GM18511 (cell line): Measurements from ENCODE around the gene TRIP4.
A peak's percentile ranks its signal among the peaks of the same experiment; 100 is the strongest.

Source experiments
- ATAC-seq: cut with Tn5 transposase; IDR thresholded peaks from one replicate; pipeline ENCODE4 v1.9.1; 2021; ENCODE audit warnings: mild to moderate bottlenecking, moderate library complexity; ENCODE audit not compliant: unreplicated experiment

The TRIP4 gene

DNA sequence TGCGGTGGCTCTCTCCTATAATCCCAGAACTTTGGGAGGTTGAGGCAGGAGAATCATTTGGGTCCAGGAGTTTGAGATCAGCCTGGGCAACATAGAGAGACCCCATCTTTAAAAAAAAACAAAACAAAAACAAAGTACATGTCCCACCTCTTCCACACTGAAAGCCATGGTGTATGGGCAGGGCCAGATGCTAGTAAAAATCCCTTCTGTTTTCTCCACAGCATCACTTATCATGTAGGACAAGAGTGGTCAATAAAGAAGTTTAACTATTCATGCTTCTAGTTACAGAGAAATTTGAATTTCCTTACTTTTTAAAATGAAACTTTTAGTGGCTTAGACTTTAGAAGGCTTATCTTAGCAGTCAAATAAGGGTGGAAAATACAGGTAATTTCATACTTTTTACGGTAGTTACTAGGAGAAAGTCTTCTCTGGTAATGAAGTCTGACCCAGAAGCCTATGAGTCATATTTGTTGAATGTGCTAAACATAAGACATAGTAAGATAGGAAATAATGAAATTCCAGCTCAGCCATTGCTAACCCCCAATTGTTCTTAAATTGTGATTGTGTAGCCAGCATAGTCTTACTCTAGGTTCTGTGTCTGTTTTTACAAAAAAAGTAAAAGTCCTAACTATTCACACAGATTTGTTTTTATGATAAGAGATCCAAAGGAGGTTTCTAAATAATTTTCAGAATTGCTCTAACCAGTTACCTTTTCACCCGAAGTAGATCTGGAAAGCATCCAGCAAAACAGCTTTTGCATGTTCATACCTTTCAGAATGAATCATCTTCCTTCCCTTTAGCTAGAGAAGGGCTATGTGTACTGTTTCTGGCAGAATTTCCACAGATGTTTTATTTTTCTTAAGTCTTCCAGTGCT, 56.3 kb downstream of the TRIP4 start:
- ATAC-seq: peak; percentile 70

DNA sequence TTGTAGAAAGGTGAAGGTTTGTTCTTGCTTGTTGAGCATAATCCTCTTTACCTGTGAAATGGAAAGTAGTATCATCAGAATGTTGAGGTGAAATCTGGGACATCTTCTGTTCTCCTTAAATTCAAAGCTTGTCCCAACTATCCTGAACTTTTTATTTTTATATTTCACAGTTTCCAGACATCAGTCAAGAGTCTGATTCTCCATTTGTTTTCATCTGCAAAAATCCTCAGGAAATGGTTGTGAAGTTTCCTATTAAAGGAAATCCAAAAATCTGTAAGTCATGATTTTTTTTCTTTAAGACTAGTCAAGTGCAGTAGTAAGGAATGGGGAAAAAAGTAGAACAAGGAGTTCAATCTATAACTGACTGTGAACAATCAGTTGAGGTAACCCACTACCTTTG, 57.2 kb downstream of the TRIP4 start:
- ATAC-seq: no peak

DNA sequence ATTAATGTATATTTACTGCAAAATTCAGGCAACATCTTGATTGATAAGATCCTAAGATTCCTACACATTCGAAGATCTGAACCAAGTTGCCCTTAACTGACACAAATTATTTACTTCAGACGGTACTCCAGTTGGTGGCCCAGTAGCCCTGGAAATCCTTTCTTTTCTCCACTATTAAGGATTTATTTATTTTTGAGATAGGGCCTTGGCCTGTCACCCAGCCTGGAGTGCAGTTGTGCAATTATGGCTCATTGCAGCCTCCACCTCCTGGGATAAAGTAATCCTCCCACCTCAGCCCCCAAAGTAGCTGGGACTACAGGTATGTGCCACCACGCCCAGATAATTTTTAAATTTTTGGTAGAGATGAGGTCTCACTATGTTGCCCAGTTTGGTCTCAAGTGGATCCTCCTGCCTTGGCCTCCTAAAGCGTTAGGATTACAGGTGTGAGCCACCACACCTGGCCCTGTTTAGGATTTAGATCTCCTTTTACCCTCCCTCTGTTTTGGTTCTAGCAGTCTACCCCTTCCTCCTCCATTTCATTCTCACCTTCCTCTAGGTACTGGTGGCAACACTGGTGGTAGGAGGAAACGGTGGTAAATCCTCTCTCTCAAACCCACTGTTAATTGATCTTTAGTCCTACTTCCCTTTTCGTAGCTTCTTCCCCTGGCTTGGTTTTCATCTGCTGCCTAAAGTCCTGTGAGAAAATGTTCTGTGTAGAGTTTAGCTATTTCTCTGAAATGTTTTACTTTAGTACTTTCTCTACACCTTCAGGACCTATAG, 60.1 kb downstream of the TRIP4 start:
- ATAC-seq: no peak

DNA sequence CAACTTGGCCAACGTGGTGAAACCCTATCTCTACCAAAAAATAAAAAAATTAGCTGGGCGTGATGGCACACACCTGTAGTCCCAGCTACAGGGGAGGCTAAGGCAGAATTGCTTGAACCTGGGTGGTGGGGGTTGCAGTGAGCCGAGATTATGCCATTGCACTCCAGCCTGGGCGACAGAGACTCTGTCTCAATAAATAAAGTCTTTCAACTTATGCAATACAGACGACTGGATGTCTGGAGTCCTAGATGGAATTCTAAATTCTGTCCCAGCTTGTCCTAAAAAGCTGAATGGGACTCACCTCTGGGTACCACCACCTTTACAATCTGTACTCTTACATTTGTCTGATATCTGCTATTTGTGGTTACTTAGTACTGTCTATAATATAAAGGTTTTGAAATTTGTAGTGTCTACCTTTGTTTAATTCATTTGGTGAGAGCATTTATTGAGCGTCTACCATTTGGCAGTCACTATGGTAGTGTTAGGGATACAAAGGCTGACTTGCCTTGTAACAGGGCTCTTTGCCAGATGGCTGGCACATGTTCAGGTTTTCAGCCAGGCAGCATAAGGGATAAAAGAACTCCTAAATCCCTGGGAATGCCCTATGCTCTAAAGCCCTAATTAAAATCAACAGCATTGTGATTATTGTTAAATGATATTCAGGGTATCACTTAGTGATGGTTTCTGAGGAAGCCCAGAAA, 65.5 kb downstream of the TRIP4 start:
- ATAC-seq: no peak

DNA sequence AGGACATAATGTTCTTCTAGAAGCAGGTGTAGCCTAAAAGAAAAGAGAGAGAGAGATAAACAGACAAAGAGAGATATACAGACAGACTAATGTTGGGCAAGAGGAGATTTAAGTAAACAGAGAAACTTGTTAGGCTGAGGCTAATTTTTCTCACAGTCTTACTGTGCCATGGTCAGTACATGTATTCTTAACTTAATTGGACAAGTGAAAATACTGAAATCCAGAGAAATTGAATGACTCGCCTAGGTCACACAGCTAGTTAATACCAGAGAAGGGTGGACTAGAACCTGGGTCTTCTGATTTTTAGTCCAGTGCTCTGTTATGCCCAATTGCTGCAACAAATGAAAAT, 66.0 kb downstream of the TRIP4 start:
- no peak for ATAC-seq

DNA sequence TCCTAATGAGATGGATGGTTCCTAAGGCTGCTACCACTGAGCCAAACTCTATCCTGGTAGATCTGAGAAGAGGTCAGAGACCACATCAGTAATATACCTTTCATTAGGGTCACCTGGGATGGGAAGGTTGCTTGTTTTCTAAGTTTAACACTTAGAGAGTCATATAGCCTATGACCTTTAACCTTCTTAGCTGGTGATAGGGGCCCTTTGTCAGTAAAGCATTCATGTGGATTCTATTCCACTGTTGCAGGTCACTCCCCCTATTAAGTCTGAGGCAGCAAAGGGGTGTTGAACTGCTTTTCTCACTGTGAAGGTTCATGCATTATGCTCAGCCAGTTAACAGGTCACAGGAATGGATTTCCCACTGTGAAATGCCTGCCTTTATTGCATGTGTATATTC, 66.6 kb downstream of the TRIP4 start:
- no peak for ATAC-seq

DNA sequence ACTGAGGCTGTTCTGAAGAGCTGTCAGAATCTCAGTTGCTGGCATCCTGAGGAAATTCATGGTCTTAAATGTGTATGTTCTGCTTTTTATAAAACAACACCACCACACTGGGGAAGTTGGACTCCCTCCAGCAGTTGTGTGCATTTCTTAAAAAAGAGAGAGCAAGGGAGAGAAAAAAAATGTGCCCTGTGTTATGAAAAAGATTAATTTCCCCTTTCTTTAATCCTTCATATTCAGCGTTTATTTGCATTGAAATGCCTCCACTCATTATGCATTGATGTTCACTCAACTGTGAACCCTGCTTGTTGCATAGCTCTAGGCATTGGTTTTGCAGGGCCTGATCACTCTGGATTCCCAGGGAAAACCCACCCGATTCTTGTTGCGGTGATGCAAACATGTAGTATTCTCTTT, 68.3 kb downstream of the TRIP4 start:
- no peak for ATAC-seq

DNA sequence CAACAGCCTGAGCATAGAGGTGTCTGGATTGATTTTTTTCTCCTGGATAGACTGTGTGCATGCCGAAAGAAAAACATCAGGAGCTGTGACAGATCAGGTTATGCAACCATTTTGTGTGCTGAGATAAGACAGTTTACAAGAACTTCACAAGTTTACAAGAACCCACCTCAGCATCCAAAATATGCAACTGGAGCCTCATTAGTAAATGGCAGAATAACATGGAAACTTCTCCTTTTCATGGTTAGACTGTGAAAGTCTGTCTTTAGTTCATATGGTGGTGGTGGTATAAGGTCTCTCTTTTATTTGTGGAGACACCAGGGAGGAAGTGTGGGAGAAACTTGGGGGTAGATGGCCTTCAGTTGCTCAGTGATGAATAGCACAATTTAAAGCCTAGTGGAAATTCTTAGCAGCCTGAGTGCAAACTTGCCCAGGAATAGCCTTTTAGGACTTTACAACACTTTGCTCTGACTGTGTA, 69.0 kb downstream of the TRIP4 start:
- ATAC-seq: no peak

DNA sequence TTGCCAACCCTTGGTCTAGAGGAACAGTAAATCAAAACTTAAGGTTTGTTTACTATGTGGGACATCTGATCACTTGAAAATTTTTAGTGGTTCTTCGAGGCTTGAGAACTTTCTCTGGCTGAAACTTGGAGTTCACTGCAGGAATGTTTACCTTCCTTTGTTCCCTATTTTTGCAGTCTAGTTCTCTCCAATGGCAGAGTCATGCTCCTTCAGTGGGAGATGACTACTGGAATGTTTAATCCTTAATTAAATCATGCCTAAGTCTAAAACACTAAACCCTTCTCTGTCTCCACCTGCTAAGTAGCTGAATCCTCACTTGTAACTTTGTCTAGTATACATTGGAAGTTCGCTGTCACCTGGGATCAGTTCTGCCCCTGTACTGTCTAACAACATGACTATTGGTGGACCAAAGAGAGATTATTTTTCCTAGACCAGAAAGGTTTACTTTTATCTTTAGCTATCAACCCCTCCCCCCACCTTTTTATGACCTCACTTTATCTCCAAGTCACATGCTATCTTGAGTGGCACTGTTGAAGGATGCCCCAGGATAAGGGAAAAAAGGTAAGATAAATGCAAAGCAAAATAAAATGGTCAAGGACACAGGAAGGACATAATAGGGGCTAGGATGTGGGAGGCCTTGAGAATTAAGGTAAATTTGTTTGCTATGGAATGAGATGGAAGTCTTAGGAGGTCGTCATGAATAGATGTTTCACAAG, 71.6 kb downstream of the TRIP4 start:
- ATAC-seq: no peak

DNA sequence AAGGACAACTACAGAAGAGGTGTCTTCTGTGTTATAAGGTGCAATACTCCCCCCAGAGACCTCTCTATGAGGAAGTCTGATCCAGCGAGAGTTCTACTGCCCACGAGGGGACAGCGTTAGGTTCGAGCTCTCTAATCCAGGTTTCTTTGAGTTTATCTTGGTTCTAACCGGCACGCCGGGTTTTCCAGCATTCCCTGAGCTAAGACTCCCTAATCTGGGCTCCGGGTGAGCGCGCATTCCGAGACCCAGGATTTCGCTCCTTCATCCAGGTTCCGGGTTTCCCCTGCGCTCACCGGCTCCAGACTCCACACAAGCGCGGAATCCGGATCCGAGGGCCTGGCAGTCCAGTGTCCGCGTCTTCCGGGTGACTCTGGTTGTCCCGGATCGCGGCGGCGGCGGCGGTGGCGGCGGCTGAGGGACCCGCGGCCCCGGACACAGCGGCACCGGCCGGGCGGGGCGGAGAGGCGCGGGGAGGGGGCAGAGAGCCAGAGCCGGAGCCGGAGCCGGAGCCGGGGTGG, 72.6 kb downstream of the TRIP4 start, which contains the start of gene ZNF609:
TSS of gene ZNF609 (plus strand) at position 373 of the 518 bp plus-strand sequence. CDS start 38,842 bp downstream, outside the sequence.
- ATAC-seq: peak; percentile 58

DNA sequence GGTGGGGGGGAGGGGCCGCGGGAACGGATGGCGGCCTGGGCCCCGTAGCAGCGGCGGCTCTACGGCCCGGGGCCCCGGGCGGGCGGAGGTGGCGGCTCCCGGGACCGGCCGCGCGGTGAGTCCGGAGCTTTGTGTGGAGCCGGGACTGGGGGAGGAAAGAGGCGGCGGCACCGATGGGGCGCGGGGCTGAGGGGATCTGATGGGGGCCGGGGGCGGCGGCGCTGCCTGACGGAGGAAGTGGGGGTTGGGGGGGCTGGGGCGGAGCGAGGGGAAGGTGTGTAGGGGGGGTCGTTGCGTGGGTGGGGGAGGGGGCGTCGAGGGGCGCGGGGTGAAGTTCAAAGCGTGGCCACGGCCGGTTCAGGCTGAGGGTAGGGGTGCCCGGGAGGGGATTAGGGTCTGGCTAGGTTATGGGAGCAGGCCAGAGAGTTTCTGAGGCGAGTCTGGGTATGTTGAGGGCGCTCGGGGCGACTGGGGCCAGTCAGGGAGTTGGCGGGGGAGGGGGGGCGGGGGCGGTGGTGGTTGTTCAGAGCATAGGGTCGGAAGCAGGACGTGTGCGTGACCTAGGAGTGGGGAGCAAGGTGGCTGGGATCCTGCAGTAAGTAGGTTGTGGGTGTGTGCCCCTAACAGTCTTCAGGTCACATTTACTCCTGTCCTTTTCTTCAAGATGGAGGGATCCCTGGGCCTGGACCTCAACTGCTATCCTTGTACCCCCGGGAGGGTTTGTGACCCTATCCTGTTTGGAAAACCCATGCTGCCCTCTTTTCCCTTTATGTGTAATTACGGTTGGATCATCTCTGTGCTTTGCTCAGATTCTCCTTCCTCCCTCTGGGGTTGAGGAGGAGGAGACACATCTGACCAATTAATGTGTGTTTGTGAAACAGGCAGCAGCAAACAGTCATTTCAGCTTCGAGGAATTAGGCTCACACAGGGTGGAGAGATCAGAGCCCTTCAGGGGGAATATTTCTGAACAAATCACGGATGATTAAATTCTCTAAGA, 73.4 kb downstream of the TRIP4 start:
- no peak for ATAC-seq

DNA sequence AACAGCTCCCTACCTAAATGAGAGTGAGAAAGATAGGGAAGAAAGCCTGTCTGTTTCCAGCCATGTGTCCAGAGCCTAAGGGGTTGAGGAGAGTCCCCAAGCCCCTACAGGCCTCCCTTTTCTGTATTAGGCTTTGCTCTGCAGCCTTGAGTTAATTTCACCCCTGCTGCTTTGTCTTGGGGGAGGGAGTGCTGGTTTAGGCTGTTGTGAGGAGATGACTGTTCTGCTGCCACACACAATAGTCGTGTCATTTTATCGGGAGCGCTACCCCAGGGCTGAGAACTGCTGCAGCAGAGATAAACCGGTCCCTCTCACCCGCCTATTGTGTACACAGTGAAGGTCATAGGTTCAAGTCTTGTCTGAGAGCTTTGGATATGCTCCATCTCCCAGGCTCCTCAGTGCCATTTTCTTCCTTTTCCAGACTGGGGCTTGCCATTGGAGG, 74.1 kb downstream of the TRIP4 start:
- ATAC-seq: no peak

DNA sequence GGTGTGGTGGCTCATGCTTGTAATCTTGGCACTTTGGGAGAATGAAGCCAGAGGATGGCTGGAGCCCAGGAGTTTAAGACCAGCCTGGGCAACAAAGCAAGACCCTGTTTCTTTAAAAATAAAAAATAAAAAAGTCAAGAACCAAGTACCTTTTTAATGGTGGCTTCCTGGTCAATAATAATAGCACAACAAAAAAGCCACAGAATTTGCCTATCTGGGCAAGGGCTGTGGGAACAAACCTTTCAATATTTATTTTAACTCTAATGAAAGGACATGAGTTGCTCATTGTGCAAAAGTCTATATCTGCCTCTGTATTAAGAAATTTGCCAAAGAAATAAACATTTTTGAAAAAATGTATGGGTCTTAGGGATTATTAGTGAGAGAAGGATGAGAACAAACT, 74.9 kb downstream of the TRIP4 start:
- no peak for ATAC-seq

DNA sequence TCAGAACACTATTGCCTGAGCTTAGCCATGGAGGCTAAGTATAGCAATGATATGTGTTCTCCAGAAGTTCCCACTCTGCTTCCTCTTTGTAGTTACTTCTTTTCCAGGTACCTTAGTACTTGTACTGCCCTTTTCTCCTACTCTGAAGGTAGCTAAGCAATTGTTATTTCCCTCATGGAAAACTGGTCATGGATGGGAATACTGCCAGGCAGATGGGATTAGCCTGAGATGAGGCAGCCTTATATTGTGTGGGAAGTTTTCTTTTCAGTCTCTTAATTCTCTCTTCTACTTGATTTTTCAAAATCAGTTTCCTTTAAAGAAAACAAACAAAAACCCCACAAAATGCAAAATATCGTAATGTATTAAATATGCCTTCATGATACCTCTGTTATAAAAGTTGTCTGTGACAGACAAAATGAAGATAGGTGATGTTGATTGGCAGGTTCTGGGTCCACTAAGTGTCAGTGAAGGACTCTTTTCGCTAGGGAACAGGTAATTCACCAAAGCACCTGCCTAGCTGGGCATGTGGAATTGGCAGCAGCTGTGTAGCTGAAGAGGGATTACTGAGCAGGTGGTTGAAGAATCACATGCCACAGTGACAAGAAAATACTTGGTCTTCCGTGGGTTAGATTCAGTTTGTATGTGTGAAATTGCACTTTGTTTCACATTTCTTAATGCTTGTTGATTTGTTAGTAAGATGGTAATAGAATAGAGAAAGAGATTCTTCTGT, 76.8 kb downstream of the TRIP4 start:
- no peak for ATAC-seq

DNA sequence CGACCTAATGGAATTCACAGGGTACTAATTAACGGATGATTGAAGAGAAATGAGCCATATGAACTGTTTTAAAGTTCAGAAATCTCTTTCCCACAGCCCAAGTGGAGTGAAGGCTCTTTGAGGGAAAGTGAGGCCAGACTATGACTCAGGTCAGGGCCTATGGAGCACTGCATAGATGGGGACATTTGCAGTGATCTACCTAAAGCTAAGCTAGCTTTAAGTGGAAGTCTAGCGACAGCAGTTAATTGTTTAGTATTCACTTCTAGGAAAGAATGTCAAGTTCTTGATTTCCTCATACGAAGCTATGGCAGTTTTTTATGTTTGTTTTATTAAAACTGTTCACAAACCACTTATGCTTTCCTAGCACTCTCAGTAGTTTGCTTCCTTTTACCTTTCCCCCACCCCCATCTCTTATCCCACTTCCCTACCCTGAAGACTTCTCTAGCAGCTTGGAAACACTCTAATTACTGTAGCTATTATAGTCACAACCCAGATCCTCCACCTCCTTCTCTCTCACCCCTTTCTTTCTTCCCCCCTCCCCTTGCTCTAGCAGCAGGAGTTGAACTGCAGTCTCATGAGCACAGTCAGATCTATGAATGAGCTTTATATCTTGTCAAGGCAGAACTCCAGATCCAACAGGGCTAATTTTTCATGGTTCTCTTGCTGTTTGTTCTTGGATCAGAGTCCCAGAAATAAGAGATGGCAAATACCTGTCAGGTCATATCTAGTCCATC, 78.9 kb downstream of the TRIP4 start:
- no peak for ATAC-seq

DNA sequence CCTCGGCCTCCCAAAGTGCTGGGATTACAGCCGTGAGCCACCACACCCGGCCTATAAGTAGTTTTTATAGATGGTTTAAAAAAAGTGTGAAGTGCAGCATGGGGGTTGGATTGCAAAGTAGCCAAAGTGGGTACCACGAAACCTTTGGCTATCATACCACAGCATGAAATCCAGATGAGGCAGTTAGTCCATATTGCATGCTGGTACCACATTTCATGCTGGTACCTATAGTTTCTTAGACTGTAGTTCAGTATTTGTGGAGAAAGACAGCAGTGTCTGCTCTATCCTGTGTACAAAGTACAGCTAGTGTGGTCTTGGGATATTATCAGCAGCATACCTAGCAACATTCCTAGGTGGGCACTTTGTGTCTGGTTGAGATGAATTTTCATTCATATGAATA, 84.5 kb downstream of the TRIP4 start:
- no peak for ATAC-seq

DNA sequence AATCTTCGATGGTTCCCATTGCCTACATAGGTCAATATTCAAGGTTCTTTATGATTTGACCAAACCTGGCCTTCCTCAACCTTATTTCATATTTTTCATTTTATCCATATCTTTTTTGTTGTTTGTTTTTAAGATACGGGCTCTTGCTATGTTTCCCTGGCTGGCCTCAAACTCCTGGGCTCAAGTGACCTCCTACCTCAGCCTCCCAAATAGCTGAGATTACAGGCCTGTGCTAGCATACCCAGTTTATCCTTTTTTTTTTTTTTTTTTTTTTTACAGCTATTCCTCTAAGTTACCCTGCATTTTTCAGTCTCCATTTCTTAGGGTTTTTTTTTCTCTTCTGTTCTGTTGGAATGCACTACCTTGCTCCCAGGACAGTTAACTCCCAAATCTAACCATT, 87.2 kb downstream of the TRIP4 start:
- ATAC-seq: no peak

DNA sequence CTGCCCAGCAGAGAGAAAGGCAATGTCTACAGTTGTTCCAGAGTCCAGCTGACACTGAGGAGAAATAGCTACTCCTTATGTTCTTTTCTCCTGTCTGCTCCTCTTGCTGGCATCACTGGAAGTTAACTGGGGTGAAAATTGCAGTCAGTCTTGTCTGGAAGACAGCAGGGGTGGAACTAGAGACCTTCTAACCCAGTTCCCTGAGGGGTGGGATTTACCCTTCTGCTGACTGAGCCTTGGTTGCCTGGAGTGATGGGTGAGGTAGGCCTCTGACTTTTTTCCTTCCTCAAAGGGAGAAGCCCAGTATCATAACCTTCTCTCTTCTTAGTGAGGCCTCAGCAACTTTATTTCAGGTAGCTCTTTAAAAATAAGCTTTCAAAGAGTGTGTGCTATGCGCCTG, 88.9 kb downstream of the TRIP4 start:
- ATAC-seq: no peak
